NCI-H82 treated with DMSO at 0.1 percent for 48 hours (cell line): ENCODE measurements around the gene PROX1.

Experiments
- DNase-seq: peaks from one replicate; lab custom pipeline; 2025; ENCODE audit not compliant: unreplicated experiment; lab: John Stamatoyannopoulos, UW

The PROX1 gene

DNA sequence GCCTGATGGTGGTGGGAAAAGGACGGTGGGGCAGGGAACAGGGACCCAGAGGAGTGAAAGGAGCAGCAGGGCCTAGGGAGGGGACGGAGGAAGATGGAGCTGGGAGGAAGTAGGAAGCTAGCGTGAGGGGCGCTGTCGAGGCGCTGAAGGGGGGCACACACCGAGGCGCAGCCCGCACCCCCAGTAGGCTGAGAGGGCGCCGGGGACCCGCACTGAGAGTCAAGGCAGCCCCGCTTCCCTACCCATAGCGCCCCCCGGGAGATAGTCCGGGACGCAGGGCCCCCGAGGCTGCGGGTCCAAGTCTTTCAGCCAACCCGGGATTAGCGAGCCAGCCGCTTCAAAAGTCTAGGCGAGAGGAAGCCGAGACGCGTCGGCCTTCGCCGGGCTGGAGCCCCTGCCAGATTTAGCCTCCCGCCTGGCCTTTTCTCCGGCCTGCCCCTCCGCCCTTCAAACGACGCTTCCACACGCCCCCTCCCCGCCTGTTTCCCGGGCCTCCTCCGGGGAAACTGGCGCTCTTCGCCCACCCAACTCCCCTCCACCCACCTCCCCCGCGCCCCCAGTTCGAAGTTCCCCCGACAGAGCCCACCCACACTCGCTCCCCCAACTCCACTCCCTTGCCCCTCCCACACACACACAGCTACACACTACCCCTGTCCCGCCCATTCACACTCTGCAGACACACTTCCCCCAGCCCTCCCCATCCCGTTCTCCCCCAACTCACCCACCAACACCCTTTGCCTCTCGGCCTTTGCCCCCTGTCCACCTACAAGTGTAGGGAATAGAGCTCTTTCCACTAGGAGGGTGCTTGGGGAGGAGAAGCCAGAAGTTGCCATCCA is 7.8 kb upstream of the PROX1 start:
- DNase-seq = no peak

DNA sequence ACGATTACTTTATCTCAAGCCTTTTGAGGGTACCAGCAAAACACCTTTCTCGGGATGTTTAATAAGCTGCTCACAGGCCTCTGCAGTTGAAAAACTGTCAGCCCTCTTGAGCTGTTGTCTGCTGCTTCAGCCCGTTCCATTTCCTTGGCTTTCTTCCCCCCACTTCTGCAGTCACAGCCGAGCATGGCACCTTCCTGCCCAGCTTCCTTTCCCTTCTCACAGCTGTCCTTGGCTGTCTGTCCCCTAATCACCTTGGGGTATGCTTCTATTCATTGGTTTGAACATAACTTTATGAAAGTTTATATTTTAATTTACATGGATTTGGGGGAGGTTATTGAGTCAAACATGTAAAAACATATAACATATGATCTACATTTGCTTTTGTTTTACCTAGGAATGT is 6.9 kb upstream of the PROX1 start:
- DNase-seq = no peak

DNA sequence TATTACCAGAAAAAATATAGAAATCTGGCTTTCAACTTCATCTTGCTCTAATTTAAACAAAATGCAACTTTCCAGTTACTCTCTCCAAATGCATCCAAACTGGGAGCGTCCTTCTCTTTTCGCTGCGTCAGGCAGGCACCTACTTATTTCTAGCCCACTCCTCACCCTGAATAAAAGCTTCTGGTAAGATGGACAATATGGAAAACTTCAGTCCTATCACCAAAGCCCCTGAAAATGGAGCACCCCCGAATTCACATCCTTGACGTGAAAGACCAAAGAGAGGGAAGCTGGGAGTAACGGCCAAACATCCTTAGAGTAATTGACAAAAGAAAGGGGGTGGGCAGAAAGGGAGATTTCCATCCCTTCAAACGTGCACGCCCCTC is 5.5 kb upstream of the PROX1 start:
- no peak for DNase-seq

DNA sequence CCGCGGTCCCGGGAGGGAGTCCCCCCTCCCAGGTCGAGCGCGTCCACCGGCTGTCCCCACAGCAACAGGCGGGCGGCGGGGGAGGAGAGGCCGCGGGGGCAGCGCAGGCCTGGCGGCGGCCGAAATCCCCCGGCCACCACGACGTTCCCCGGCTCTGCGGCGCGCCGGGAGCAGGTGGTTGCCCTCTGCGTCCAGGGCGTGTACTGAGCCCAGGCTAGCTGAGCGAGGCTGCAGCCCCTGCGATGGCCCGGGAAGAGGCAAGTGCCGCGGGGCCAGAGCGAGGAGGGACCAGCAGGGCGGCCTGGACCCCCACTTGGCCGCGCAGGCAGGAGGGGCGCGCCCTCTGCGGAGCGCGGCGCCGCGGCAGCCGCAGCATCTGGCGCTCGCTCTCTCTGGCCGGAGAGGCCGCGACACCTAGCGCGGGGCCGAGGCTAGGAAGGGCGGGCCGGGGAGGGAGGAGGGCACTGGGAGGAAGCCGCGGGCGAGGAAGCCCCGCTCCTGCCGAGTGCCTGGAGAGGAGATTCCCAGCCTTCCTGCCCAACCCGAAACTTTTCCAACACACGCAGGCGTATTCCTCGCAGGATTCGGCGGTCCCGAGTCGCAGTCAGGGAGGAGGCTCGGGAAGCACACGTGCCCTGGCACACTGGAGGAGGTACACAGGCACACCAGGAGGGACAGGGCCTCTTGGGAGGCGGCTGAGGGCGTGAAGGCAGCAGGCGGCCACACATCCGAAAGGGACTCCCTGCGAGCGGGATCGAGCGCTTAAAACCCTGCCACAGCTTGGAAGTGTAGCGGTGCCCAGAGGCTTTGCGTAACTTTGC is 4.9 kb upstream of the PROX1 start:
- DNase-seq = no peak

DNA sequence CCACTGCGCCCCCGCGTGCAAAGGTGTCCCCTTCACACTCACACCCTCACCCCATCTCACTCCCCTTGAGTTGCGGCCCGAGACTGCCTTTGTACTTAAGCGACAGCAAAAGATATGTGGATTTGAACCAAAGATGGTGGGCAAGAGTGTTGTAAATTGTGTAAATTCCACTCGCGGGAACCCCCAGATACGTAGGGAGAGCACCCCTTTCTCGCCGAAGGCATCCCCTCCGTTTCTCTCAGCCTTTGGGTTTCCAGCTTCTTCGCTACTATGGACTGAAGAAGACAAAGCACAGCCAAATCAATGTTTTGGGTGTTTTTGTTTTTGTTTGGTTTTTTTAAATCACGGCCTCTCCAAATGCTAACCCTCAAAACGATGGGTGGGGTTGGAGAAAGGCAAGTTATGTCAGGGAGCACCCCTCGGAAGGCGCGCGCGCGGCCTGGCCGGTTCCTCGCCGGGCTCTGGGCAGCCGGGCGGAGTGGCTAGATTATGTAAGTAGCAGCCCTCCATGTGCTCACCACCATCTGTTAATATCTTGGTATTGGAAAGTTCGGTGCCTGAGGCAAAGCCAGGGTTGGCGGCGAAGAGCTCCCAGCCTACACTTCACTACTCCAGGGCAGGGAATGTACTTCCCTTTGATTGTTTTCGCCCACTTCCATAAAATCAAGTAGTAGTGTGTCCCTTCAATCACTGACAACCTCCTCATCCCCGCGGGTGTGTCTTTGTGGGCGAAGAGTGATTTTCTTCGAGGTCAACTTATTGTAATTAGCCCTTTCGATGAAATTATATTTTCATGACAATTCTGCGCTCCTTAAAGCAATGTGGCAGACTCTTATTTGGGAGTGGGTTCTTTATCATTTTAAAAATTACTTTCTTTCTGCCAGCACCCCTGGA is 4.0 kb upstream of the PROX1 start:
- no peak for DNase-seq

DNA sequence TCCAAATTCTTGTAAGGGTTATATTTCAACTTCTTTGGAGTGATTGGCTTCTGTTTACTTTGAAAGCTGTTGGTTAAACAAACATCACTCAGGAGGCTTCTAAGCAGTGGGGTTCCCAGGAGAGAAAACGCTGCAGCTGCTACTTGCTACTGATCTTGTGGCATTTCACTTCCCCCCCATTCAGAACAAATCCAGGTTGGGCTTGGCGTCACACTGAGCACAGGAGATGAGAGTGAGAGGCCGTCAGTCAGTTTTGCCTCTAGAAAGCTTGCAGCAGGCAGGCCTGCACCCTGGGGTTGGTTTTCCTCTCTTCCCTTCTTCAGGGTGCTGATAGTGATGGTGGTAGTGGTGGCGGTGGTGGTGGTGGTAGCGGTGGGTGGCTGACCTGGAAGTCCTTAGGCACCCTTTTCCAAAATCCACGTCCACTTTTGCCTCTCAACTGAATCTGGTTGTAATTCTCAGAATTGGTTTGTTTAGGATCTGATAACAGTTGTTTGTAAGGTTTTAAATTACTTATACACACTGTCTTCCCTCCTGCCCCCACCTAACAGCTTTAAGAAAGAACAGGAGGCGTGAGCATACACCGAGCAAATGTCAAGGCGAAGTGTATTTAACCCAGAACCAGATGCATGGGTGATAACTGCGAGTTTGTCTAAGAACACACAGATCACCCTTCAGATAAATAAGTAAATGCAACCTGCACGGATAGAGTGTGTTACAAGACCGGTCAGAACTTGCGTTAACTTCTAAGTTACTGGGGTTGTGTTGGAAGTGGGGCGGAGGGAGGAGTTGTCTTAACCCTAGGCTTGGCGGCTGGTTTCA is 3.2 kb upstream of the PROX1 start:
- no peak for DNase-seq

DNA sequence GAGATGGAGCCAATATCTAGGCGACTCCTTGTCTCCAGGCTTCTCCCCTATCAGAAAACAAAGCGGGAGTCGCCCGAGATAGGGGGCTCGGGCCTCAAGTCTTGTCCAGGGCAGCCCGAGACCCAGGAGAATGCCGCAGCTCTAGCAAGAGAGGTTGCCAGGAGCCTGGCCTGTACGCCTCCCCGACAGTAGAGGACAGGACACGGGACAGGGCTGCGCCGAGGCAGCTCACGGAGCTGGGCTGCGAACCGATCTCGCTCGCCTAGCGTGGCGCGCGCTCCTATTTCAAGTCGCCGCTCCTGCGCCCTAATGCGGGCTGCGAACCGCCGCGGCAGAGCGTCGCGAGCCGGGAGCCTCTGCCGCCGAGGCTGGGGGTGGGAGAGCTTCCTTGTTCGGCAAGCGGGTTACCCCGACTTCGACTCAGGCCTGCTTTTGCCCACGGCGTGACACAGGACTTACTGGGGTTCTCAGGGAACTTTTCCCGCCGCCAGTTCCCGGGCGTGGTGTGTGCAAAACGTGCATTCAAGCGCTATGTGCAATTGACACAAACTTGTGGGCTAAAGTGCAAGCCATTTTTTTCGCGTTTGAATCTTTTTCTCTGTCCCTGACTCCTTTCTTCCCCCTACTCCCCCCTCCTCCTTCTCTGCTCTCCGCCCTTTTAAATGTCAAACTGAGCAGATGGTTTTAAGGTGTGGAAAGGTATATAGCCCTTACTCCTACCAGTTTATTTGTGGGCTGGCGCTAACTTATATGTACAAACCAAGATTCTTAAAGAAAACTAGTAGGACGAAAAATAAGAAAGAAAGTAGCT is 2.4 kb upstream of the PROX1 start:
- no peak for DNase-seq

DNA sequence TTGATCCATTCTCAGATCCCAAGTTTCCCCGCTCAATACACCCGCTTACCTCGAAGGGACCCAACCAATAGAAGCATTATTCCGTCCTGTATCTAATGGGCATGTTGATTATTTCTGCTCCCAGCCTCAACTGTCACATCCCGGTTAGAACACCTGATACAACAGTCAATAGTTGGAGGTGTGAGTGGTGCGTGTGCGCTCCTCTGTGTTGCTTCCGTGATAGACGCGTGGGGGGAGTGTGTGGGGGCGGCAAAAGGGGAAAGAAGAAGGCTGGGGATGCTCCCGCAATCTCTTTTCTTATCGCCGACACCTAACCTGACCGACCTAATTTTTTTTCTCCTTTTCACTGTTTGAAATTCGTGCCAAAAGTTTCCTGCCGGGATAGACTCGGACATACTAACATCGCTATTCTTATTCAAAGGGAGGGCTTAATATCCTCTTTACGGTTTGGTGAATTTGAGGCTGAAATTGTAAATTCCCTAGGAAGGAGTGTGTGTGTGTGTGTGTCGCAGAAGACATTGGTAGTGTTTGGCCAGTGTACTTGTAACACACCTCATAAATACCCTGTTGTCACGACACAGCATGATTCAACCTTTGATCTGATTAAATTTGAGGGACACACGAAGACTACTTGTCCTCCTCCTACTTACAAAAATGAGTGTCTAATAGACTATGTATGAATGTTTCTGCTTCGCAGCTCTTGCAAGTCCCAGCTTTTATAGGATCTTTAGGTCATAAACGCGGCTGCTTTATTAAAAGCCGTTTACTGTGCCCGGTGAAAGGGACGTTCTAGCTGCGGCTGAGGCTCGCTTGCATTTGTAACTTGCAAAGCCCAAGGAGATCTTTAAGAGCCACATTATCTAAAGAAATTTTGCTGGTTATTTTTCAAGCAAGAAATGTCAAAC is 1.5 kb upstream of the PROX1 start:
- no peak for DNase-seq

DNA sequence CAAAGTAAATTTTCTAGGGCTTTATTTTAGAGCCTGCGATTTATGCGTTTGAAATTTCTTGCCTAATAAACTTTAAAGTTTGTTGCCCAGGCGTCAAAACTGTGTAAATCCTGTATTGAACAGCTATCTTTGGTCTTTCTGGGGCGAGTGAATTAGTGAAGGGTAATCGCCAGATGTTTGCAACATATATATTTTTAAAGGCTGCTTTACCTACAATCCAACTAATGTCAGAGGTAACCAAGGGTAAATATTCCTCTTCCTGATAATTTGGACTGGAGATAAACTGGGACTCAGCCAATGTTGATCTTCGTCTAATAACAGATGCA is 885 bp upstream of the PROX1 start:
- no peak for DNase-seq

DNA sequence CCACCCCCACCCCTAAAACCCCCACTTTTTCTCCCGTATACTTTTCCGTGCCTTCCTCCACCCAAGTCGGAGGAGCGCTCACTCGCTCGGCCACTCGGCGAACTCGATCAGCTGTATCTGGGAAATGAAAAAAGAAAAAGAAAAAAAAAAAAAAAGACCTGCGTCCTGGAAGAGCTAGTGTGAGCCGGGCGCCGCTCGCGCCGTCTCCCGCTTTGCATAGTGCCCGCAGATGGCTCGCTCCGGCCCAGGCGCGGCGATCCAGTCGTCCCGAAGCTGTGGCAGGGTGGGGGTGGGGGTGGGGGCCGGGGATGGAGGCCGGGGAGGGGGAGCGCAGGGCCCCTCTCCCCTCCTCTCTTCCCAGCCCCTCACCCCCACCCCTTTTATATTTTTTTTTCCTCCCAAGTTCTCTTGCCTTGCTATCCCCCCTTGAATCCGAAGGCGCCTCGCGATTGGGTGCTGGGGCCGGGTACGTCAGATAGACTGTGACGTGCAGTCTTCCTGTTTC is 299 bp upstream of the PROX1 start:
- peak; percentile 95 for DNase-seq

DNA sequence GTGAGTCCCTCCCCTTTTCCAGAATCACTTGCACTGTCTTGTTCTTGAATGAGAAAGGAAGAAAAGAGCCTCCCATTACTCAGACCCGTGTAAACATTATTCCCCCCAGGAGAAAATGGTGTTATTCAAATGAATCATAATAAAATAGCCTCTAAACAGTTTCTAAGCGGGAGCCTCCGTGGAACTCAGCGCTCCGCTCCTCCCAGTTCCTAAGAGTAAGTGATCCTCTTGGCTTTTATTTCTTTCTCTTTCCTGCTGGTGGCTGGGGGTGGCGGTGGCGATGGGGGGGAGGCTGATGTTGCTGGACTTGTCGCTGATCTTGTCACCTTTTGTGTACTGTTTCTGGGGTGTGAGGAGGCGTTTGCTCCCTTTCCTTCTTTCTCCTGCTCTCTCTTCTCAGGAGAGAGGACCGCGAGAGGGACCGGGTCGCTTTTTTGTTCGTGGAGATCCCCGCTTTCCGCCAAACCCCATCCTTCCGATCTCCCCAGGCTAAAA is 781 bp downstream of the PROX1 start:
- no peak for DNase-seq

DNA sequence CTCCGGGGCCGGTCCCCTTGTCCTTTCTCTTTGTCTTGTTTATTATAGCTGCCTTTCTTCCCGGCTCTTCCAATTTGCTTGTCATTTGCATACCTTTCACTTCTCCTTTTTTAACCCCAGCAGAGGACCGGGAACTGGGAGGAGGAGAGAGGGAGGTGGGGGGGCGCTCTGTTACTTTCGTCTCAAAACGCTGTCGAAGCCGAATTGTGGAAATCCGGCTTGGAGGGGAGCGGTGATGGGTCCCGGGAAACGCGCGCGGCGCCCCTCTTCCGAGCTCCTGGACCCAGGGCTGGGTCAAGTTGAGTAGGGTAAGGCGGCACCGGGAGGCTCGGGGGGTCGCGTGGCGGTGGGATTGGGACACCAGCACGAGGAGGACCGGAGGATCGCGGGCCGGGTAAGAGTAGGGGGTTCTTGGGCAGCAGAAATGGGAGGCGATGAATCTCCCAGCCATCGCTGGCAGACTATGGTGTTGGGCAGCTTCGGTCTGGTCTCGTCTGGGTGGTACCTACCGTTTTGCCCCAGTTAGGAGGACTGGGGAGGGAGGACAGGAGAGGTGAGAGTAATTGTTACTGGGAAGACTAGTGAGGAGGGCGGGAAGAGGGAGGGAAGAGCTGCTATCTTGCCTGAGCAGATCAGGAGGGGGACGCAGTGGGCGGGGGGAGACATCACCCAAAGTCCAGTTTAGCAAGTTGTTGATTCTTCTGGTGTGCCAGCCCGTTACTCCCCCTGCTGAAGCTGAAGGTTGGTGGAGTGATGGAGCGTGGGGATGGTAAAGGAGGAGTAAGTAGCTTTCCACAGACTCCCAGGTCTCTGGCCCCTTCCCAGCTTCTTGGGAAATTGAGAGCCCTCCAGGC is 1.5 kb downstream of the PROX1 start:
- DNase-seq = peak; percentile 52

DNA sequence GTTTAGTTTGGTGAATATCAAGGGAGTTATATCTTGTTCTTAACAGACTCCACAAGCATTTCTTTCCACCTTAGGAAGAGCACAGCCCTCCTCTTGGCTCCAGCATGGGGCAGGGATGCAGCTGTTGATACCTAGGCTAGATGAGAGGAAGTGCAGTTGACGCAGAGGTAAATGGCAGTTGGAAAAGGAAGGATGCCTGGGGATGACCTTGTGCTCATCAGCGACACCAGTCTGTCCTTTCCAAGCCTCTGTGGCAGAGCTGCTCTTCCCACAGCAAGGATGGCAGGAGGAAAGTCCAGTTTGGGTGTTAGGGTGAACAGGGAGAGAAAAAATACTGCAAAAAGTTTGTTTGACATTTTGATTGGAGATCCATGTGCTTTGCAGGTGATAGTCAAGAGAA is 6.2 kb downstream of the PROX1 start:
- no peak for DNase-seq

DNA sequence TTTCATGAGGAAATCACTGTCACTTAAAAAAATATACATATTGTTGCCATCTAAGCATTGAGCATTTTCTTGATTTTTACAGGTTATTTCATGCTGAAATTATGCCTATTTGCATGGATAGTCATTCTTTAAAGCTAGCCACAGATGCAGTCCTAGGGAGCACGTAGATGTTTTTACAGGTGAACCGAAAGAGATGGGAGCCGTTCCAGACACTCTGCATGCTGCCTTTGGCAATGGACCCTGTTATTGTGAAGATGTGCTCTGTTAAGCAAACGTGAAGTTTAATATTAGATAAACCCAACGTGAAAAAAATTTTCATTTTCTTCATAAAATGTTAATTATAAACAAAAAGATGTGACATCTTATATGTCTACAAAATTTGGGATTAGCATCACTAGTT is 7.1 kb downstream of the PROX1 start:
- DNase-seq = no peak

DNA sequence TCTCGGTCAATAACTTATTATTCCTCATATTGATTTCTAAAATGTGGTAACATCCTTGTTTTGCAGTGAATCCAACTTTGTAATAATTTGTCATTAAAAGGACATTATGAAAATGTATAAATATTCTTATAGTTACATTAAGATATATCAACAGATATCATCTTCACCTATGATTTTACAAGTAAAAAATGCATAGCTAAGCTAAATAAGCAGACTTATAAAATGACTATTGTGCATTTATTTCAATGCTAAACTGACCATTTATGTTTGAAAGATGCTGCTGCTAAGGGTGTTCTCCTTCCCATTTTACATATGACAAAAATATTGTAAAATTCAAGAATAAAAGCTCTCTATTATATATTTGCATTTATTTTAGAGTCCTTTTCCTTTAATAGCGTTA is 7.8 kb downstream of the PROX1 start:
- DNase-seq = no peak

DNA sequence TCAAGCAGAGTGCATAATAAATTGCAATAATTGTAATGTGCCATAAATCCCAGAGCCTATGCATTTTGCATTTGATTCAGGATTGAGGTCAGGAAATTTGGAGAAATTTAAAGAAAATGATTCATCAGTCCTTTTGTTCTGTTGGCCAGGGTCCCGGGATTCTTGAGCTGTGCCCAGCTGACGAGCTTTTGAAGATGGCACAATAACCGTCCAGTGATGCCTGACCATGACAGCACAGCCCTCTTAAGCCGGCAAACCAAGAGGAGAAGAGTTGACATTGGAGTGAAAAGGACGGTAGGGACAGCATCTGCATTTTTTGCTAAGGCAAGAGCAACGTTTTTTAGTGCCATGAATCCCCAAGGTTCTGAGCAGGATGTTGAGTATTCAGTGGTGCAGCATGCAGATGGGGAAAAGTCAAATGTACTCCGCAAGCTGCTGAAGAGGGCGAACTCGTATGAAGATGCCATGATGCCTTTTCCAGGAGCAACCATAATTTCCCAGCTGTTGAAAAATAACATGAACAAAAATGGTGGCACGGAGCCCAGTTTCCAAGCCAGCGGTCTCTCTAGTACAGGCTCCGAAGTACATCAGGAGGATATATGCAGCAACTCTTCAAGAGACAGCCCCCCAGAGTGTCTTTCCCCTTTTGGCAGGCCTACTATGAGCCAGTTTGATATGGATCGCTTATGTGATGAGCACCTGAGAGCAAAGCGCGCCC is 8.7 kb downstream of the PROX1 start:
- no peak for DNase-seq
